SU-DHL-6 (cell line): Measurements from ENCODE around the gene PSORS1C1.

Source experiments
- CTCF ChIP-seq: fragments of 200-600 bp; sonication (generic); IDR thresholded peaks from one replicate; pipeline ENCODE4 v1.5.1; 2017; ENCODE audit warnings: antibody characterized with exemption, mild to moderate bottlenecking, low read length, moderate library complexity; ENCODE audit not compliant: insufficient read depth, poor library complexity, severe bottlenecking
- EZH2phosphoT487 ChIP-seq: fragments of 200-600 bp; sonication (generic), shearing (Covaris generic); conservative IDR thresholded peaks from 2 replicates; pipeline ENCODE4 v1.6.1; 2018; ENCODE audit warnings: mild to moderate bottlenecking, antibody characterized with exemption, low read length, moderate library complexity, mixed read lengths

- TF ChIP-seq CTCF (no peak), EZH2phosphoT487 (no peak)
Observed at GRCh38 chr6:31175971-31176370, 61.4 kb downstream of the PSORS1C1 start.
